ENCODE data around the gene CLDND1.

- TF ChIP-seq EZH2 (IDR thresholded peaks at IDR 0.05; ENCODE audit: low read depth, unreplicated experiment) (no peak), ETS1 (IDR thresholded peaks at IDR 0.05) (no peak), CTCF (conservative IDR thresholded peaks at IDR 0.05; ENCODE audit: low read depth in 2 of 2) (no peak), EZH2phosphoT487 (IDR thresholded peaks at IDR 0.05; ENCODE audit: unreplicated experiment) (no peak), POLR2AphosphoS5 (IDR thresholded peaks at IDR 0.05; ENCODE audit: low read depth) (no peak), ZNF331 (CRISPR knock-in tag; IDR thresholded peaks at IDR 0.05; ENCODE audit: low read depth) (no peak)
Measured at GRCh38 chr3:98550833-98551232, 28.1 kb upstream of the CLDND1 start.

Measured in GM23338 (cell line).